HG03045 (cell line): ENCODE data around the gene ESYT3.

Experiments used
- ATAC-seq: cut with Tn5 transposase; IDR thresholded peaks from one replicate; pipeline ENCODE4 v1.9.1; 2021; ENCODE audit warnings: mild to moderate bottlenecking, moderate library complexity; ENCODE audit not compliant: unreplicated experiment

Gene ESYT3

GRCh38 chr3:138459619-138460535 is 25.5 kb downstream of the ESYT3 start:
- no peak for ATAC-seq

- no peak for ATAC-seq
These were observed 26.3 kb downstream of the ESYT3 start for GRCh38 chr3:138460536-138461205.

GRCh38 chr3:138461246-138461645 is 26.8 kb downstream of the ESYT3 start:
- no peak for ATAC-seq

- no peak for ATAC-seq
These were observed 27.5 kb downstream of the ESYT3 start for GRCh38 chr3:138461896-138462295.

GRCh38 chr3:138463724-138464490 is 29.5 kb downstream of the ESYT3 start:
- no peak for ATAC-seq

DNA sequence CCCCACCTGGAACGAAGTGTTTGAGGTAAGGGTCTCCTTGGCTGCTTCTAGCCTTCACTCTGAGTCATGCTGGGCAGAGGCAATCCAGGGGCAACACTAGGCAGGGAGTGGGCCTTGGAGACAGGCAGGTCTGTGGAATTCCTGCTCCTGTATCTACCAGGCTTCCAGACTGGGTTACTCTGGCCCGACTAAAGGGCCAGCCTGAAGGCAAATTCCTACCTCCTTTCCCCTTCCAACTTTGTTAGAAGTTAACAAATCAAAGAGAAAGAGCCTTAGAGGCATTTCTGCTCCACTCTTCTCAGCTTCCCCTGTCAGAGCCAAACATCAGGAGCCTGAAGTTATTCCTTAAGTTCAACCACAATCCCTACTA is 30.1 kb downstream of the ESYT3 start:
- ATAC-seq, result no peak

- no peak for ATAC-seq
These were observed 31.0 kb downstream of the ESYT3 start for GRCh38 chr3:138465451-138465850.

DNA sequence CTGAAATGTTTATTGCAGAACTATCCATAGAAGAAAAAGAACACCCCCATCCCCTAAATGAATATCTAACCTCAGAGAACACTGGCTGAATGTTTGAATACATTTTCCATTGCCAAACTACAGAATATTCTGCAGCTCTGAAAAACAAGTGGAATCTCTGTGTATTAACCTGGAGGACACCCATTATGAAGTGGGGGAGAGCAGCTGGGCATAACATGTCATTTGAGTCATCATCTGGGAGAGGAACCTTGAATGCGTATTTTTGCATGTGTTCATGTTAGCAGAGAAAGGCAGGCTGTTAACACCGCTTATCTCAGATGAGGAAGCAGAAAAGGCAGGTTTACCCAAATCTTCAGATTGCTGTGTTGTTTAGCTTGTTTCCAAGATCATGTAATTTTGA is 31.5 kb downstream of the ESYT3 start:
- ATAC-seq, result no peak

GRCh38 chr3:138467931-138468330 is 33.5 kb downstream of the ESYT3 start:
- no peak for ATAC-seq

DNA sequence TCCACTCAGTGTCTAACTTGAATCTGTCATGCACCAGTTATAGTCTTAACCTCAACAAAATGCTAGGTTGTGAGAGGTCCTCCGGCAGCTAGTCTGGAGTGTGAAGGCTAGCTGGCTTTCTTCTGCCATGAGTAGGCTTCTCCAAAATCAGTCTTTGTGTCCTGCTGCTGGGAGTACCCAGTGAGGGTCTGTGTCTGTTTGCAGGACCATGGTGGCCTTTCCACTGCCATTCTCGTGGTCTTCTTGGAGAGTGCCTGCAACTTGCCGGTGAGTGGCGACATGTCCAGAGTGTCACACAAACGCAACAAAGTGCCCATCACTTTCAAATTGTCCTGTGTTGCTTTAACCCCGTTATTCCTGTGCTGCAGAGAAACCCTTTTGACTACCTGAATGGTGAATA is 34.0 kb downstream of the ESYT3 start:
- no peak for ATAC-seq

GRCh38 chr3:138468886-138469285 is 34.5 kb downstream of the ESYT3 start:
- no peak for ATAC-seq

DNA sequence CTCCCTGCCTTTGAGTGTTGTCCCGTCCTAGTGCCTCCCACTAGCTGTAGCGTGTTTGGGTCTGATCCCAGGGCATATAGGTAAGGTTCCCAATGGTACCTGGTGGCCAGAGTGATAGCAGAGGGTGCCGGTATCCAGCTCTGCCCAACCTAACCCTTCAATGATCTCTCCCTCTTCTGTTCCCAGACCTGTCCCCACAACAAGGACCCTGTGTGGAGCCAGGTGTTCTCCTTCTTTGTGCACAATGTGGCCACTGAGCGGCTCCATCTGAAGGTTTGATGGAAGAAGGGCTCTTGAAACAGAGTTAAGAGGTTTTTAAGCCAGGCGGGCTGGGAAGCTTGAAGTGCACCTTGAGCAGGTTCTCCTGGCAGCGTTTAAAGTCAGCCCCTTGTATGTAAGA is 35.5 kb downstream of the ESYT3 start:
- no peak for ATAC-seq

- ATAC-seq, result no peak
These were observed 36.3 kb downstream of the ESYT3 start for GRCh38 chr3:138470687-138471086.

- ATAC-seq, result no peak
These were observed 37.1 kb downstream of the ESYT3 start for GRCh38 chr3:138471481-138471880.

- ATAC-seq, result no peak
These were observed 37.9 kb downstream of the ESYT3 start for GRCh38 chr3:138472141-138472825.

- no peak for ATAC-seq
These were observed 39.0 kb downstream of the ESYT3 start for GRCh38 chr3:138473391-138473790.

DNA sequence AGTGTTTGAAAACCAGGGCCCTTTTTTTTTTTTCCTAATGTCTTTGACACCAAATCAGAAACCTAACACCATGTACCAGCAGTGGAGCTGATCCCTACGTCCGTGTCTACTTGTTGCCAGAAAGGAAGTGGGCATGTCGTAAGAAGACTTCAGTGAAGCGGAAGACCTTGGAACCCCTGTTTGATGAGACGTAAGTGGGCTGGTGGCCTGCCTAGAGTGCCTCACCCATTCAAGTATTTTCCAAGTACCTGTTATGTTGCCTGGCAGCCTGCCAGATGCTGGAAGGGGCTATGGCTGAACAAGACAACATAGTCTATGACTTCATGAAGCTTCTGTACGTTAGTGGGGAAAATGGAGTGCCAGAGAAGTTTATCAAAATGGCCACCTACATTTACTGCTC is 39.7 kb downstream of the ESYT3 start:
- no peak for ATAC-seq

GRCh38 chr3:138476526-138476925 is 42.1 kb downstream of the ESYT3 start:
- ATAC-seq, result no peak

GRCh38 chr3:138477120-138477519 is 42.7 kb downstream of the ESYT3 start:
- no peak for ATAC-seq

- no peak for ATAC-seq
These were observed 43.4 kb downstream of the ESYT3 start for GRCh38 chr3:138477801-138478200.

GRCh38 chr3:138479438-138479863 is 45.0 kb downstream of the ESYT3 start:
- ATAC-seq, result no peak
